Right lung (tissue), 5 donors: ENCODE results near the gene CPNE7. TPM values are rescaled to one million over a fixed set of nuclear protein-coding genes. Genes with fewer than 3 reads are reported as not detected.
"Not testable (repeated sequence)": the region's sequence is repeated elsewhere in the genome, so short reads cannot be mapped to it uniquely, and the experiment has no call there.

Experiments used
- DNase-seq, 2 donors: peaks; one replicate each; pipeline ENCODE4 v3.0.0-alpha.2; 2013
- polyA plus RNA-seq, 5 donors: library from polyadenylated mRNA; unstranded; fragments of 120-200 nt; gene quantifications; one replicate each; pipeline versions ENCODE4 v1.2.1 to v1.2.3, GENCODE V29; 2013; ENCODE audit warnings: inconsistent platforms in 1 of 5, low replicate concordance in 1 of 5; ENCODE audit not compliant: insufficient read length in 5 of 5, insufficient read depth in 1 of 5

The CPNE7 gene
- polyA plus RNA-seq, 5 donors: 0.26 to 0.76 (median 0.33) TPM; not detected in 1

- DNase-seq: no peak
These were observed 7.1 kb downstream of the CPNE7 start for GRCh38 chr16:89582614-89583196.

DNA sequence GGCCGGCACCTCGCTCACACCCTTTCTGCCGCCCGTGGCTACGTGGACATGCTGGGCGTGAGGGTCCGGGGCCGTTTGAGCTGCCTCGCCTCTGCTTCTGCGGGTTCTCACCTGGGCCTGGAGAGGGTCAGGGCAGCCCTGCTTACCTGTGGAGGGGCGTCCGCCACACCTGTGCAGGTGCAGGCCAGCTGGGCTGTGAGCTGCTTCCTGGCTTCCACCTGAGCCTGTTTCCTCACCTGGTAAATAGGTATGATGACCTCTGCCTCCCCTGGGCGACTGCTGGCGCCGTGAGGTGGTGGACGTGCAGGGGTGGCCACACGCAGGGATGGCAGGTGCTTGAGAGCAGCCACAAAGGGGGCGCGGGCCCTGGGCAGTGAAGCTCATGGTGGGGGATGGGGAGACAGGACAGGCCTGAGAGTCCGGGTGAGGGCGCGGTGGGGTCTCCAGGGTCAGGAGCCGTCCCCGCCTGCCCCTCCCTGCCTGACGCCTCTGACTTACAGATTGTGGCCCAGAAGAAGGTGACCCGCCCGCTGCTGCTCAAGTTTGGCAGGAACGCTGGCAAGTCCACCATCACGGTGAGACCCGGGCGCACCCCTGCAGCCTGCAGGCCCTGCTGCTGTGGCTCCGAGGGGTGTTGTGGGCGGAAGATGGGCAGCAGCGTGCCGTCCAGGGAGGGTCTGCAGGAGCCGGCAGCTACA is 7.8 kb downstream of the CPNE7 start:
- no peak for DNase-seq

DNA sequence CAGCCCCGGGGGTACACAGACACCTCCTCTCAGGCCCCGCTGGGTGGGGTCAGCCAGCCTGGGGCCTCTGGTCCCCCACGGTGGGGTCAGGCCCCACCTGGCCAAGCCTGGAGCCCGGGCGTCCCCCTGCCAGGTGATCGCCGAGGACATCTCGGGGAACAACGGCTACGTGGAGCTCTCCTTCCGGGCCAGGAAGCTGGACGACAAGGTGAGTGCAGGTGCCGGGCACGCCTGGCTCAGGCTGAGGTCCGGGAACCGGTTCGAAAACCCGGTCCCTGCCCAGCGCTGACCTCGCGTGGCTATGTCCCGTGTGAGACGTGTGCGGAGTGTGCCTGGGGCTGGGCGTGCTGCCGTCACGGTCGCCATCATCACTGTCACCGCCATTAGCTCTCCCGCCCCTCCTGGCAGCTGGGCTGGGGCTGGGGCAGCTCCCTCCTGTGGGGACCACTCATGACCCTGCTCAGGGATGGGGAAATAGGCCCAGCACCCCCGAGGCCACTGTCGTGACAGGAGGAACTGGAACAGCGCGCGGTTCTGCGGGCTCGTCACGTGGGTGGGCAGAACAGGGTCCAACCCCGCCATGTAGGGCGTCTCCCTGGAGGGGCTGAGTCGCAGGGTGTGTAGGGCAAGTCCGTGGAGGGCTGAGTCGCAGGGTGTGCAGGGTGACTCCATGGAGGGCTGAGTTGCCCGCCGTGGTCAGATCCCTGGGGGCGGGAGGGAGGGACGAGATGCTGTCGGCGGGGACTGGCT is 8.5 kb downstream of the CPNE7 start:
- no peak for DNase-seq

GRCh38 chr16:89584768-89585549 is 9.4 kb downstream of the CPNE7 start:
- no peak for DNase-seq

DNA sequence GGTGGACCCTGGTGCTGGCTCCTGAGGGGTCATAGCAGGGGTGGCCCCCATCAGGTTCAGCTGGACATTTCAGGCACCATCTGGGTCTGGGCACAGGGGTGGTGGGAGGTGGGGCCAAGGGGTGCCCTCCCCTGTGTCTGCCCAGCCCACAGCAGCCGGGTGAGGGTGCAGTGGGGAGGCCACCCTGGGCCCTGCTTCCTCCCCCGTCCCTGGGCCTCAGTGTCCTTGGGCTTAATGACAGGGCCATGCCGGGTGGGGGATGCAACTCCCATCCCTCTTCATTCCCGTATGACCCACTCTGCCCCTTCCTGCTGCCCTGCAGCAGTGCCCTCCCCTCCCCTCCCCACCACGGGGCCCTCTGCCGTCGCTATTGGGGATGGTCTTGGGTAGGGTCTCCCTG is 10.7 kb downstream of the CPNE7 start:
- no peak for DNase-seq

DNA sequence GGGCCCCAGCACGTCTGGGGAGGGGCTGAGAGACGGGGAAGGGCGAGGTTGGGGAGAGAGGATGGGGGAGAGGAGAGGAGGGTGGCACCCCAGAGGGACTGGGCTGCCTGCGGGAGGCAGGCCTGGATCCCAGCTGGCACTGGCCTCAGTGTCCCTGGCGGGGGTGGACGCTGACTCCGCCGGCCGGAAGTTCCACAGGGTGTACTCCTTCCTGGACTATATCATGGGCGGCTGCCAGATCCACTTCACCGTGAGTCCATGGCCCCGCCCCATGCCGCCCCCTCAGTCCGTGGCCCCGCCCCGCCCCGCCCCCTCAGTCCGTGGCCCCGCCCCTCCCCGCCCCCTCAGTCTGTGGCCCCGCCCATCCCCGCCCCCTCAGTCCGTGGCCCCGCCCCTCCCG is 11.3 kb downstream of the CPNE7 start:
- no peak for DNase-seq

DNA sequence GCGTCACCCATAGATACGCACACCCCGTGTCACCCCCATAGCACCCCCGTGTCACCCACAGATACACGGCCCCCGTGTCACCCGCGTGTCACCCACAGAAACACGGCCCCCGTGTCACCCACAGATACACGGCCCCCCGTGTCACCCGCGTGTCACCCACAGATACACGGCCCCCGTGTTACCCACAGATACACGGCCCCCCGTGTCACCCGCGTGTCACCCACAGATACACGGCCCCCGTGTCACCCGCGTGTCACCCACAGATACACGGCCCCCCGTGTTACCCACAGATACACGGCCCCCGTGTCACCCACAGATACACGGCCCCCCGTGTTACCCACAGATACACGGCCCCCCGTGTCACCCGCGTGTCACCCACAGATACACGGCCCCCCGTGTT is 12.1 kb downstream of the CPNE7 start:
- not testable (repeated sequence) for DNase-seq

- DNase-seq: no peak
These were observed 13.0 kb downstream of the CPNE7 start for GRCh38 chr16:89588413-89589109.

GRCh38 chr16:89589241-89589926 is 13.8 kb downstream of the CPNE7 start:
- DNase-seq: no peak

DNA sequence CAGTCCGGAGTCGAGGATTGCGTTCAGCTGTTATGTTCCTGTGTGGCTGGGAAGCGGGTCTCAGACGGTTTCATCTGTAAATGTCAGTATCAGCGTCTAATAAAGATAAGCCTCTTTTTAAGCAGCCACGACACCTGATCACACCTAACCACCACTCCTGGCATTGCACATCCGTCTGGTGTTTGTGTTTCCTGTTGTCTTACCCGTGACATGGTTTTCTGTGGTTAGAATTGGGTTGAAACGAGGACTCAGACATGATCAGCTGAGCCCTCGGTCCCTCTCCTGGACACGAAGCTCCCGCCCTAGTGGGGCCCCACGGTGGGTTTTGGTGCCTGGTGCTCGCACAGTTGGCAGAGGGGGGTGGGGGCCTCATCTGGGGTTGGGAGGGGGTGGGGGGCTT is 18.3 kb downstream of the CPNE7 start:
- no peak for DNase-seq

GRCh38 chr16:89595330-89596060 is 19.9 kb downstream of the CPNE7 start:
- DNase-seq: no peak

DNA sequence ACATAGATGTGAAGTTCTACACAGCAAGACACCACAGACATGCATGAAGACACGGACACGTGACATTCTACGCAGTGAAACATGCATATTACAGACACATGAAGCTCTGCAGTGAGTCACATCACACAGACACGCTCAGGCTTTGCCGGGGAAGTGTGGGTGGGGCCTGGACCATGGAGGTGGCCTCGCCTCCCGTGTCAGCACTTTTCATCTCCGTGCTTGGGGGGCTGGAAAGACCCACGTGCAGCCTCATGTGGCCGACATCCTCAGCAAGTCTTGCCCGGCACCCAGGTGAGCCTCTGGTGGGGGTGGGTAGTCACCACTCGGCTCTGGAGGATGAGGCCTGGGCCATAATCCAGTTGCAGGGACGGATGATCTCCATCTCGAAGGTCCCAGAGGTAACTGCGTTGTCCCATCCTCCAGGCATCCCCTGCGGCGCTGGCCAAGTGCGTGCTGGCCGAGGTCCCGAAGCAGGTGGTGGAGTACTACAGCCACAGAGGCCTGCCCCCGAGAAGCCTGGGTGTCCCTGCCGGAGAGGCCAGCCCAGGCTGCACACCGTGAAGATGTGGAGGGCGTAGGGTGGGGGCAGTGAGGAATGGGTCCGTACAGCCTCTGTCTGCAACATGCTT is 20.6 kb downstream of the CPNE7 start:
- DNase-seq: no peak

- no peak for DNase-seq
These were observed 21.5 kb downstream of the CPNE7 start for GRCh38 chr16:89596957-89597649.

GRCh38 chr16:89598199-89598598 is 22.6 kb downstream of the CPNE7 start:
- no peak for DNase-seq

GRCh38 chr16:89599451-89599858 is 23.9 kb downstream of the CPNE7 start:
- no peak for DNase-seq

GRCh38 chr16:89599902-89600301 is 24.3 kb downstream of the CPNE7 start:
- no peak for DNase-seq

DNA sequence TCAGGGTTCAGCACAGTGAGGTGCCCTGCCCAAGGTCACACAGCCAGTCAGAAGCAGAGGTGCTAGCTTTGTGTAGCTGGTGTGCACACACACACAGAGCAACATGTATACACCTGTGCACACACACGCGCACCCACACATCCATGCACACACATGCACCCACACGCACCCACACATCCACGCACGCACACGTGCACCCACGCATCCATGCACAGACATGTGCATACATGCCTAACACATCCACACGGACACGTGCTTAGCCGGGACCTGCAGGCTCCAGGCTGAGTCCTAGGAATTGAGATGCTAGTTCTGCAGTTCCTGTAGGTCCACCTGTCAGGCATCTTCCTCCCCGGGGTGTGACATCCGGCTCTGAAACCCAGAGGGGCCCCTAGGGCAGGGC is 24.9 kb downstream of the CPNE7 start:
- DNase-seq: no peak

GRCh38 chr16:89600956-89601355 is 25.4 kb downstream of the CPNE7 start:
- DNase-seq: no peak

DNA sequence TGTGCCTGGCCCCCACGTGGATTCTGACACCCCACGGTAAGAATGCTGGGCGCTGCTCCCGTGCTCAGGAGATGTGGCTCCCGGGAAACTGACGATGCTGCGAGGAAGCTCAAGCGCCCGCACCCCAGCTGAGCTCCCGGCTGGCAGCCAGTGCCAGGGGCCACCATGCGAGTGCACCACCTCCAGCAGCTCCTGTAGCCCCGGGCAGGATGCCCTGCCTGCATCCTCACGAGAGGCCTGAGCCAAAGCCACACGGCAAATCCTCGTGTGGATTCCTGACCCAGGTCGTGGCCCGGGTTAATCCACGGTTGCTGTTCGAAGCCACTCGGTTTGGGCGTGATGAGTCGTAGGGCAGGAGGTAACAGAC is 26.3 kb downstream of the CPNE7 start:
- no peak for DNase-seq
